ENCODE data around the gene GREB1L. TPM values are rescaled to one million over a fixed set of nuclear protein-coding genes. Genes with fewer than 3 reads are reported as not detected.

GREB1L gene
- polyA plus RNA-seq, 1 donor from 2014 or later: 0.05 TPM

DNA sequence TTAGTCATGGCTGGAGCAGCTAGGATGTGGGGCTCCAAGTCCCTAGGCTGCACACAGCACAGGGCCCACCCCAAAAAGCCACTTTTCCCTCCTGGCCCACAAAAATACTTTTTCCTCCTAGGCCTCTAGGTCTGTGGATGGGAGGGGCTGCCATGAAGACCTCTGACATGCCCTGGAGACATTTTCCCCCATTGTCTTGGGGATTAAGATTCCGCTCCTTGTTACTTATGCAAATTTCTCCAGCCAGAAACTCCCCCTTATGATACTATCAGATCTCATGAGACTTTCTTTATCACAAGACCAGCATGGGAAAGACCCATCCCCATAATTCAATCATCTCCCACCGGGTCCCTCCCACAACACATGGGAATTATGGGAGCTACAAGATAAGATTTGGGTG, 232.6 kb downstream of the GREB1L start:
- Mint-ChIP-seq H3K4me1 (no peaks in the 10 kb centered on the region), H3K27ac (no peak overlapping the region), H3K36me3 (peaks cover 2% of the 10 kb centered on the region), H3K27me3 (peaks cover 4% of the 10 kb centered on the region), H3K4me3 (no peak overlapping the region), H3K9me3 (peaks cover 0 to 3% (median 2%) of the 10 kb centered on the region in 3 donors)

DNA sequence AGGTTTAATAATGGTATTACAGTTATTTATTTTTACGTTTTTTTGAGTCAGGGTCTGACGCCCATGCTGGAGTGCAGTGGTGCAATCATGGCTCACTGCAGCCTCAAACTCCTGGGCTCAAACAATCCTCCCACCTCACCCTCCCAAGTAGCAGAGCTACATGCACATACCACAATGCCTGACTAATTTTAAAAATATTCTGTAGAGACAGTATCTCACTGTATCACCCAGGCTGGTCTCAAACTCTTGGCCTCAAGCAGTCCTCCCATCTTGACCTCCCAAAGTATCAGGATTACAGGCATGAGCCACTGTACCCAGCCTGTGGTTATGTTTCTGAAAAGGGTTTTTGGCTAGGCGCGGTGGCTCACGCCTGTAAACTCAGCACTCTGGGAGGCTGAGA, 237.7 kb downstream of the GREB1L start:
- Mint-ChIP-seq H3K4me3 (no peak overlapping the region), H3K4me1 (no peaks in the 10 kb centered on the region), H3K27ac (no peak overlapping the region), H3K27me3 (peaks cover 1% of the 10 kb centered on the region), H3K36me3 (peaks cover 2% of the 10 kb centered on the region), H3K9me3 (peaks cover 0 to 4% (median under 1%) of the 10 kb centered on the region in 3 donors)

DNA sequence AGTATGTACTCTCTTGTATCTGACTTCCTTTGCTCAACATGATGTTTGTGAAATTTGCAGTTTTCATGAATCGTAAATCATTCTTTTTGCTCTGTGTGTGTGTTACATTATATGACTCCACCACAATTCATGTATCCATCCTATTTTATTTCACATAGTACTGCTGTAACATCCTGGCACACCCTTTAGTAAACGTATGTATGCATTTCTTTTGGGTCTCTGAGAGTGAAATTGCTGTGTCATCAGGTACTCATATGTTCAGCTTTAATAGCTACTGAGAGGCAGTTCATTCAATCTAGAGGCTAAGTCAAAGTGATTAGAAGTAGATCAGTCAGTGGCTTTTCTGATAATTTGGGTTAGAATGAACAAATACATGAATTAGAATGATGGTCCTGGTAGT, 239.7 kb downstream of the GREB1L start:
- peaks cover 0 to 1% (median 0%) of the 10 kb centered on the region in 3 donors for H3K9me3 Mint-ChIP-seq
- H3K4me3 Mint-ChIP-seq: no peak overlapping the region
- H3K4me1 Mint-ChIP-seq: no peaks in the 10 kb centered on the region
- no peaks in the 10 kb centered on the region for H3K36me3 Mint-ChIP-seq
- H3K27ac Mint-ChIP-seq: no peak overlapping the region
- H3K27me3 Mint-ChIP-seq: peaks cover 7% of the 10 kb centered on the region

DNA sequence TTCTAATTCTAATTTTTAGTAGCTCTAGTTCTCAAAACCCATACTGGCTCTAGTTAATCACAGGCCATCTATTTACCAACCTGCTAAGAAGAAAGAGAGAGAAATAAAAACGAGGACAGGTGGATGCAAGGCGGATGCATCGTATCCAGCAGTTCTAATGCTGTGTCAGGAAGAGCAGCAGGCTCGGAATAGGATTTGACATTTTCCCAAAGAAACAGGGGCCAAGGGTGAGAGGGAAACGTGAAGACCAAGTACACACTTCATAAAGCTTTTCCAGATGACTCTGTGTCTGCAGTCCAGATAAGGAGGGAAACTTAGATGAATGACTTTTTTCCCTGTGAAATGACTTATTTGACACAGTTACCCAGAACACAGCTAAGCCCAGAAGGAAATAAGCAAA, 241.0 kb downstream of the GREB1L start:
- no peaks in the 10 kb centered on the region for H3K36me3 Mint-ChIP-seq

GRCh38 chr18:21484851-21485636, 243.0 kb downstream of the GREB1L start:
- Mint-ChIP-seq H3K27ac (no peak overlapping the region), H3K9me3 (no peaks in the 10 kb centered on the region), H3K4me3 (no peak overlapping the region), H3K4me1 (no peaks in the 10 kb centered on the region), H3K27me3 (peaks cover 7% of the 10 kb centered on the region), H3K36me3 (no peaks in the 10 kb centered on the region)

More for the DNA sequence above, 241.0 kb downstream of the GREB1L start:
- peaks cover 0 to 1% (median 0%) of the 10 kb centered on the region in 3 donors for H3K9me3 Mint-ChIP-seq
- no peaks in the 10 kb centered on the region for H3K4me1 Mint-ChIP-seq
- no peak overlapping the region for H3K27ac Mint-ChIP-seq
- H3K27me3 Mint-ChIP-seq: peaks cover 7% of the 10 kb centered on the region
- H3K4me3 Mint-ChIP-seq: no peak overlapping the region

GRCh38 chr18:21486905-21487437, 244.9 kb downstream of the GREB1L start:
- H3K4me3 Mint-ChIP-seq: no peak overlapping the region
- H3K4me1 Mint-ChIP-seq: peaks cover 0 to 1% (median 0%) of the 10 kb centered on the region in 3 donors
- H3K9me3 Mint-ChIP-seq: no peaks in the 10 kb centered on the region
- H3K27me3 Mint-ChIP-seq: peaks cover 5% of the 10 kb centered on the region
- H3K36me3 Mint-ChIP-seq: no peaks in the 10 kb centered on the region
- no peak overlapping the region for H3K27ac Mint-ChIP-seq

DNA sequence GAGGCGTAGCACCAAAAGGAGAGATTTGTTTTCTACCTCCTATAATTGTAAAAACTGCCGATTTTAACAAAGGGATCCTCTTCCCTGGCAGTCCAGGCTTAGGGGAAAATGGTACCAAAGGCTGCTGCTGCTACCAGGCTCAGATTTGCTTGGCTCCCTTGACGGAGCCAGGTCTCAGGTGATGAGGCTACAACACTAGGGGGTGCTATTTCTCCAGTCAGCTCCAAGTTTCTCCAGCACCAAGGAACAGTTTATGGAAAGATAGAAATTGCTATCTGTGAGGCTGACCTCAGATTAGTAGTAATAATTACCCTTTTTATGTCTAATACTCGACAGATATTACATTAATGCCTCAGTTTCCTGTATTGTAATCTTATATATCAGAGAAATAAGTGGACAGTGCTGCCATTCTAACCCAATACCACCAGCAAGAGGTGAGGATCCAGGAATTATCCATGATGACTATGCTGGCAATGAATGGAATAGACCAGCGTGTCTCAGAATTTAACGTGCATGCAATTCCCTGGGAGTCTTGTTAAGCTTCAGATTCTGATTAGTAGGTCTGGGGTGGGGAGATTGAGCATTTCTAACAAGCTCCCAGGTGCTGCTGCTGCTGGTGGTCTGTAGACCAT, 247.2 kb downstream of the GREB1L start:
- Mint-ChIP-seq H3K27me3 (peaks cover 9% of the 10 kb centered on the region), H3K27ac (no peak overlapping the region), H3K4me1 (peaks cover 0 to 1% (median 0%) of the 10 kb centered on the region in 3 donors), H3K36me3 (no peaks in the 10 kb centered on the region), H3K4me3 (no peak overlapping the region), H3K9me3 (no peaks in the 10 kb centered on the region)

DNA sequence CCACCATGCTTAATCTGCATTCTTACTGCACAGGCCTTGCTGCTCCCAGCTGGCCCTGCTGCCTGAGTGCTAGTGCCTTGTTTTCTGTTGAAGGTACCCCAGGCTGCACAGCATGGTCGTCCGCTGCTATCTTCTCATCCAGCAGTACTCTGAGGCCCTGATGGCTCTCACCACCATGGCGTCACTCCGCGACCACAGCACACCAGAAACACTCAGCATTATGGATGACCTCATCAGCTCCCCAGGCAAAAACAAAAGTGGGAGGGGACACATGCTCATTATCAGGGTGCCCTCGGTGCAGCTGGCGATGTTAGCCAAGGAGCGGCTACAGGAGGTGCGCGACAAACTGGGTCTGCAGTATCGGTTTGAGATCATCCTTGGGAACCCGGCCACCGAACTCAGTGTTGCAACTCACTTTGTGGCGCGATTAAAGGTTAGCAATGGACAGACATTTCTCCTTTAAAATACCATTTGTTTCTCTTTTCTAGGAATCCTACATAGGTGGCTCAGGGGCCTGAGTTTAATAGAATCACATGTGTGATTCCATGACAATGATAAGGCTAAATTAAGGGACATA, 248.0 kb downstream of the GREB1L start:
- peak overlapping the region in 1 of 3 donors; percentile 62 for H3K27ac Mint-ChIP-seq
- no peaks in the 10 kb centered on the region for H3K9me3 Mint-ChIP-seq
- H3K36me3 Mint-ChIP-seq: no peaks in the 10 kb centered on the region

GRCh38 chr18:21490748-21491147, 248.7 kb downstream of the GREB1L start:
- Mint-ChIP-seq H3K36me3 (no peaks in the 10 kb centered on the region), H3K4me3 (no peak overlapping the region), H3K27ac (peak overlapping the region in 1 of 3 donors; percentile 62), H3K27me3 (peaks cover 3% of the 10 kb centered on the region), H3K9me3 (no peaks in the 10 kb centered on the region), H3K4me1 (peaks cover 0 to 1% (median 0%) of the 10 kb centered on the region in 3 donors)

More for the DNA sequence above, 248.0 kb downstream of the GREB1L start:
- Mint-ChIP-seq H3K4me1 (peaks cover 0 to 1% (median 0%) of the 10 kb centered on the region in 3 donors), H3K4me3 (no peak overlapping the region), H3K27me3 (peaks cover 9% of the 10 kb centered on the region)

DNA sequence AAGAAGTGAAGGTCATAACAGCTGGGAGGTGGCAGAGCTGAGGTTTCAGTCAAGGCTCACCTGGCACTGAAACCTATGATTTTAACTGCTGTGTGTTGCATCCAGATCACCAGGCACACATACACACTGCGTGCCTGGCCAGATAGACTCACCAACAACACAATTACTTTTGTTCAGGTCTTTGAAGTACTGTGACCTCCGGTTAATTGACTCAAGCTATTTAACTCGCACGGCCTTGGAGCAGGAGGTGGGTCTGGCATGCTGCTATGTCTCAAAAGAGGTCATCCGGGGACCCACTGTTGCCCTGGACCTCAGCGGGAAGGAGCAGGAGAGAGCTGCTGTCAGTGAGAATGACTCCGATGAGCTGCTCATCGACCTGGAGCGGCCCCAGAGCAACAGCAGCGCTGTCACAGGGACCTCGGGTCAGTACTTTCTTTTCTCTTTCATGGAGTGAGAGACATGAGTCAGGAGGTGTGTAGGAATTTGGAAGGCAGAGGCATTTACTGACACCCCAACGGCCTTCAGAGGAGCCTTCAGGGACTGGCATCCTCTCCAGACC, 254.3 kb downstream of the GREB1L start:
- Mint-ChIP-seq H3K27ac (no peak overlapping the region), H3K4me3 (no peak overlapping the region), H3K27me3 (peaks cover 3% of the 10 kb centered on the region), H3K36me3 (no peaks in the 10 kb centered on the region), H3K9me3 (no peaks in the 10 kb centered on the region), H3K4me1 (no peaks in the 10 kb centered on the region)

DNA sequence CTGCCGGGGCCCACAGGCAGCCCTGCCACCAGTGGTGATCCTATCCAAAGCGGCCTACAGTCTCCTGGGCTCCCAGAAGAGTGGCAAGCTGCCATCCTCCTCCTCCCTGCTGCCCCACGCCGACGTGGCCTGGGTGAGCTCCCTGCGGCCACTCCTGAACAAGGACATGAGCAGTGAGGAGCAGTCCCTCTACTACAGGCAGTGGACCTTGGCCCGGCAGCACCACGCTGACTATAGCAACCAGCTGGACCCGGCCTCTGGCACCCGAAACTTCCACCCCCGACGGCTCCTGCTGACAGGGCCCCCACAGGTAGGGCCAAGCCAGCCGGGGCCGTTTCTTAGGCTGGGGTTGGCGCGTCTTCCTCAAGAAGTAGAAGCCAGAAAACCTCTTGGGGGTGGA, 258.0 kb downstream of the GREB1L start:
- no peaks in the 10 kb centered on the region for H3K27me3 Mint-ChIP-seq
- H3K27ac Mint-ChIP-seq: no peak overlapping the region
- no peaks in the 10 kb centered on the region for H3K9me3 Mint-ChIP-seq
- H3K4me3 Mint-ChIP-seq: no peak overlapping the region
- no peaks in the 10 kb centered on the region for H3K36me3 Mint-ChIP-seq
- no peaks in the 10 kb centered on the region for H3K4me1 Mint-ChIP-seq

DNA sequence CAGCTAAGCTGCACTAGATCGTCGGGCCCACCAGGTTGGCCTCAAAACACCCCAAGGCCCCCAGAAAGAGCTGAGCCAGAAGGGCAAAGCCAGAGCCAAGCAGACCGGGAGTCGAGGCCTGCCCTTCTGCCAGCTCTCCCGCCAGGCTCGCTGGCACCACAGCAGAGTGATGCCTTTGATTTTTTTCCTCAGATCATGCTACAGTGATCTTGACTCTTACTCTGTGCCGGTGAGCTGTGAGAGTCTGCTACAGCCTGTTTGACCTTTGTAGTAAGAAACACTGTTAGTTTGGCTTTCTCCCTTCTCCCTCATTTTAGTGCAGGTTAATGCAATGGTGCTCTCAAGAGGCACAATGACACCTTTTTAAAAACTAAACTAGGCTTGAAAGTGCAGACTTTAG, 260.6 kb downstream of the GREB1L start:
- H3K36me3 Mint-ChIP-seq: no peaks in the 10 kb centered on the region
- H3K9me3 Mint-ChIP-seq: no peaks in the 10 kb centered on the region
- H3K27me3 Mint-ChIP-seq: no peaks in the 10 kb centered on the region
- no peaks in the 10 kb centered on the region for H3K4me1 Mint-ChIP-seq
- no peak overlapping the region for H3K4me3 Mint-ChIP-seq
- H3K27ac Mint-ChIP-seq: no peak overlapping the region

DNA sequence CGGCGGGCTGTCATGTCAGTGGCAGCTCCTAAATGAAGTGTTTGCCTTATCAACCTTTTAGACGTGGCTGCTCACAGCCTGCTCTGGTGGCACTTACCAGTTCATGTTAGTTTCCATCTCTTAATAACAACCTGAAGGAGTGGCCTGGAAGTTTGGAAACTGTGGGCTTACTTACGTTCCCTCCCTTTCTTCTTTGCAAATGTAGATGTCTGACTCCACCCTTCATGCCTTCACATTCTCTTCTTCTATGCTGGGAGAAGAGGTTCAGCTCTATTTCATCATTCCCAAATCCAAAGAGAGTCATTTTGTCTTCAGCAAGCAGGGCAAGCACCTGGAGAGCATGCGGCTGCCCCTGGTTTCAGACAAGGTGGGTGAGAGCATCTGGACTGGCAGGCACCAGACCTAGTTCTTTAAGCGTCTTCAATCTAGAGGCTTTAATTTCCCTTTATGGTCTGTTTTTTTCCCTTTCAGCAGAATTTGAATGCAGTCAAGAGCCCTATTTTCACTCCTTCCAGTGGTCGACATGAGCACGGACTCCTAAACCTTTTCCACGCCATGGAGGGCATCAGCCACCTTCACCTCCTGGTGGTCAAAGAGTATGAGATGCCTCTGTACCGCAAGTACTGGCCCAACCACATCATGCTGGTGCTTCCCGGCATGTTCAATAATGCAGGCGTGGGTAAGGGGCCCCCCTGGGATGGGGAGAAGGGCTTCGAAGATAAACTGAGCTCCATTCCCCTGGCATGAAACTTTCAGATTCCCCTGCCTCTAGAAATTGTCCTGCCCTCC, 266.1 kb downstream of the GREB1L start:
- H3K27me3 Mint-ChIP-seq: no peaks in the 10 kb centered on the region
- peaks cover 3% of the 10 kb centered on the region for H3K36me3 Mint-ChIP-seq
- no peak overlapping the region for H3K27ac Mint-ChIP-seq
- H3K4me3 Mint-ChIP-seq: no peak overlapping the region
- H3K4me1 Mint-ChIP-seq: no peaks in the 10 kb centered on the region
- H3K9me3 Mint-ChIP-seq: peaks cover 0 to 6% (median 4%) of the 10 kb centered on the region in 3 donors

GRCh38 chr18:21509062-21509461, 267.0 kb downstream of the GREB1L start:
- Mint-ChIP-seq H3K4me3 (no peak overlapping the region), H3K36me3 (peaks cover 7% of the 10 kb centered on the region), H3K27me3 (no peaks in the 10 kb centered on the region), H3K27ac (no peak overlapping the region), H3K4me1 (no peaks in the 10 kb centered on the region), H3K9me3 (peaks cover 0 to 6% (median 4%) of the 10 kb centered on the region in 3 donors)
